Smooth muscle cell (in vitro differentiated cells): ENCODE data around the gene KY. TPM values are rescaled to one million over a fixed set of nuclear protein-coding genes. Genes with fewer than 3 reads are reported as not detected.

Source experiments
- DNase-seq: peaks from one replicate; lab custom pipeline; 2025; ENCODE audit not compliant: unreplicated experiment; lab: John Stamatoyannopoulos, UW
- H2AFZ ChIP-seq: fragments of 200-600 bp; sonication (generic); 2 replicates; pipeline ENCODE4 v1.6.0; 2016; ENCODE audit warnings: antibody characterized with exemption, low read depth, mild to moderate bottlenecking
- H3F3A ChIP-seq: fragments of 200-600 bp; sonication (generic); 2 replicates; pipeline ENCODE4 v1.6.0; 2017; ENCODE audit warnings: antibody characterized with exemption, low read depth
- H3K27ac ChIP-seq: fragments of 200-600 bp; sonication (generic); 2 replicates; pipeline ENCODE4 v1.5.1; 2016; ENCODE audit warnings: low read depth, mild to moderate bottlenecking
- H3K27me3 ChIP-seq: fragments of 200-600 bp; sonication (generic); 2 replicates; pipeline ENCODE4 v1.6.1; 2016; ENCODE audit warnings: low read depth, mild to moderate bottlenecking
- H3K36me3 ChIP-seq: fragments of 200-600 bp; sonication (generic); 2 replicates; pipeline ENCODE4 v1.5.1; 2016; ENCODE audit warnings: low read depth
- H3K4me1 ChIP-seq: fragments of 200-600 bp; sonication (generic); 2 replicates; pipeline ENCODE4 v1.5.1; 2016; ENCODE audit warnings: low read depth
- H3K4me2 ChIP-seq: fragments of 200-600 bp; sonication (generic); 2 replicates; pipeline ENCODE4 v1.6.0; 2016; ENCODE audit warnings: mild to moderate bottlenecking
- H3K4me3 ChIP-seq: fragments of 200-600 bp; sonication (generic); 2 replicates; pipeline ENCODE4 v1.5.1; 2016; ENCODE audit warnings: mild to moderate bottlenecking
- H3K79me2 ChIP-seq: fragments of 200-600 bp; sonication (generic); 2 replicates; pipeline ENCODE4 v1.6.0; 2016; ENCODE audit warnings: low read depth, mild to moderate bottlenecking
- H3K9ac ChIP-seq: fragments of 200-600 bp; sonication (generic); 2 replicates; pipeline ENCODE4 v1.6.0; 2016; ENCODE audit warnings: low read depth
- H3K9me3 ChIP-seq: fragments of 200-600 bp; sonication (generic); replicated peaks from 2 replicates; pipeline ENCODE4 v1.5.1; 2016; ENCODE audit warnings: low read depth
- H4K20me1 ChIP-seq: fragments of 200-600 bp; sonication (generic); 2 replicates; pipeline ENCODE4 v1.6.0; 2016; ENCODE audit warnings: low read depth
- CTCF ChIP-seq: fragments of 200-600 bp; sonication (generic); IDR thresholded peaks from 2 replicates; pipeline ENCODE4 v1.5.1; 2017; ENCODE audit warnings: borderline replicate concordance, mild to moderate bottlenecking, antibody characterized with exemption; ENCODE audit not compliant: insufficient read depth, poor library complexity, severe bottlenecking
- WGBS: methylation state at CpG from one replicate; pipeline ENCODE4 v1.1.7; 2016; ENCODE audit warnings: low lambda C conversion rate; 5-methylcytosine and 5-hydroxymethylcytosine counted together
- polyA plus RNA-seq: library from polyadenylated mRNA; unstranded; fragments of >200 nt; fragmentation: Nextera tagmentation; extraction: Ambion mirVana; gene quantifications from 2 replicates; pipeline ENCODE4 v1.2.1, GENCODE V29; 2016
- total RNA-seq: library from RNA; depleted of rRNA; stranded (reverse); fragments of >200 nt; gene quantifications from 2 replicates; pipeline ENCODE4 v1.2.3, GENCODE V29; 2014

KY gene
- total and polyA plus RNA-seq, 2 experiments from 2014 or later, result 0.07 to 0.09 TPM

- DNase-seq, result no peak
- H3K79me2 ChIP-seq, result no peaks in the 10 kb centered on the region
- no peaks in the 10 kb centered on the region for H3K36me3 ChIP-seq
- no peaks in the 10 kb centered on the region for H3F3A ChIP-seq
- no peak overlapping the region for H3K4me3 ChIP-seq
- 82% methylated on average over 6 of the region's 6 CpGs for WGBS
- no peak overlapping the region for H3K4me2 ChIP-seq
- H2AFZ ChIP-seq, result no peak overlapping the region
- no peak for TF ChIP-seq CTCF
- H3K9me3 ChIP-seq, result no peaks in the 10 kb centered on the region
- H4K20me1 ChIP-seq, result no peaks in the 10 kb centered on the region
- no peak overlapping the region for H3K27ac ChIP-seq
- H3K9ac ChIP-seq, result no peak overlapping the region
- no peaks in the 10 kb centered on the region for H3K27me3 ChIP-seq
- H3K4me1 ChIP-seq, result no peaks in the 10 kb centered on the region
Observed at GRCh38 chr3:134681522-134681900, 30.7 kb upstream of the KY start.

GRCh38 chr3:134680796-134681521 lies 30.1 kb upstream of the KY start:
- Histone ChIP-seq H3K79me2 (no peaks in the 10 kb centered on the region), H3K4me3 (no peak overlapping the region), H4K20me1 (no peaks in the 10 kb centered on the region), H3K27ac (no peak overlapping the region), H3K27me3 (no peaks in the 10 kb centered on the region), H3K4me1 (no peaks in the 10 kb centered on the region), H3F3A (no peaks in the 10 kb centered on the region), H3K9ac (no peak overlapping the region), H2AFZ (no peak overlapping the region), H3K4me2 (no peak overlapping the region), H3K9me3 (no peaks in the 10 kb centered on the region), H3K36me3 (no peaks in the 10 kb centered on the region)
- no peak for DNase-seq
- 75% methylated on average over 10 of the region's 10 CpGs for WGBS
- TF ChIP-seq CTCF, result no peak

- no peaks in the 10 kb centered on the region for H3K79me2 ChIP-seq
- TF ChIP-seq CTCF, result no peak
- no peak overlapping the region for H2AFZ ChIP-seq
- no peak overlapping the region for H3K27ac ChIP-seq
- no peak for DNase-seq
- H3K9ac ChIP-seq, result no peak overlapping the region
- WGBS, result 94% methylated on average over 2 of the region's 2 CpGs
- no peak overlapping the region for H3K4me2 ChIP-seq
- H3K4me3 ChIP-seq, result no peak overlapping the region
- no peaks in the 10 kb centered on the region for H3F3A ChIP-seq
- no peaks in the 10 kb centered on the region for H3K4me1 ChIP-seq
- H3K9me3 ChIP-seq, result no peaks in the 10 kb centered on the region
- H4K20me1 ChIP-seq, result no peaks in the 10 kb centered on the region
- H3K36me3 ChIP-seq, result no peaks in the 10 kb centered on the region
- no peaks in the 10 kb centered on the region for H3K27me3 ChIP-seq
Observed at GRCh38 chr3:134677987-134678308, 27.1 kb upstream of the KY start.
